DND-41 (cell line): ENCODE measurements around the gene OR2V2.

Experiments used
- EZH2 ChIP-seq: IDR thresholded peaks from 3 replicates; pipeline ENCODE4 v1.6.1; 2012; ENCODE audit warnings: borderline replicate concordance, low read depth, mild to moderate bottlenecking, moderate library complexity, low read length, inconsistent platforms; ENCODE audit not compliant: severe bottlenecking
- TF ChIP-seq, protein P1 (sequence below): IDR thresholded peaks from 2 replicates; pipeline ENCODE4 v1.5.1; 2012; ENCODE audit warnings: borderline replicate concordance, low read length, moderate library complexity, mild to moderate bottlenecking; ENCODE audit not compliant: poor library complexity, severe bottlenecking; ENCODE audit errors: extremely low read depth

DNA sequence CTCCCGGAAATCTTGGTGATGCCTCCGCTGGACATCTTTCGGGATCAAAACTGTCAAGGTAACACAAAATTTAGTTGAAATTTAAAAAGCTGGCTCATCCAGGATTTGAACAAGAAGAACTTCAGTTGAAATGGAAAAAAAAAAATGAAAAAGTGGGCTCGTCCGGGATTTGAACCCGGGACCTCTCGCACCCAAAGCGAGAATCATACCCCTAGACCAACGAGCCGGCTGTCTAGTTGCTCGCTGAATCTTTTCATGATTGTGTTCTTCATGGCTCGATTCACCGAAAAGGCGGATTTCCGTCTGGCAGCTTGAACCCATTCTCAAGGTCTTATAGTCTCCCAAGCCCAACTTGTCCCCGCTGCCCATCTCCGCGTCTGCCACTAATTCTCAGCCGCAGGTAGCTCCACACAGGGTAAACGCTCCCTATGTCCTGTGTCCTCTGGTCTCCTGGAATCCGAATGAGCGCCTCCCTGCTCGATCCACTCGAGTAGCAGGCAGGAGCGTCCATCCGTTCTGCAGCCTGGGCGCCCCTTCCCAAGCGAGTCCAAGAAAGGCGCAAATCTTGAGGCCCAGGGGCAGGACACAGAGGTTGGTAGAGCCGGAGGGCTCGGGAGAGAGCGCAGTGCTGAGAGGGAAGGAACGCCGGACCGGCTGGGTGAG is 41.4 kb downstream of the OR2V2 start:
- TF ChIP-seq, protein P1, sequence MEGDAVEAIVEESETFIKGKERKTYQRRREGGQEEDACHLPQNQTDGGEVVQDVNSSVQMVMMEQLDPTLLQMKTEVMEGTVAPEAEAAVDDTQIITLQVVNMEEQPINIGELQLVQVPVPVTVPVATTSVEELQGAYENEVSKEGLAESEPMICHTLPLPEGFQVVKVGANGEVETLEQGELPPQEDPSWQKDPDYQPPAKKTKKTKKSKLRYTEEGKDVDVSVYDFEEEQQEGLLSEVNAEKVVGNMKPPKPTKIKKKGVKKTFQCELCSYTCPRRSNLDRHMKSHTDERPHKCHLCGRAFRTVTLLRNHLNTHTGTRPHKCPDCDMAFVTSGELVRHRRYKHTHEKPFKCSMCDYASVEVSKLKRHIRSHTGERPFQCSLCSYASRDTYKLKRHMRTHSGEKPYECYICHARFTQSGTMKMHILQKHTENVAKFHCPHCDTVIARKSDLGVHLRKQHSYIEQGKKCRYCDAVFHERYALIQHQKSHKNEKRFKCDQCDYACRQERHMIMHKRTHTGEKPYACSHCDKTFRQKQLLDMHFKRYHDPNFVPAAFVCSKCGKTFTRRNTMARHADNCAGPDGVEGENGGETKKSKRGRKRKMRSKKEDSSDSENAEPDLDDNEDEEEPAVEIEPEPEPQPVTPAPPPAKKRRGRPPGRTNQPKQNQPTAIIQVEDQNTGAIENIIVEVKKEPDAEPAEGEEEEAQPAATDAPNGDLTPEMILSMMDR = peak; percentile 28
- no peak for TF ChIP-seq EZH2
